Tongue (tissue), 2 donors: ENCODE results near the gene PTPRU. TPM values are rescaled to one million over a fixed set of nuclear protein-coding genes. Genes with fewer than 3 reads are reported as not detected.

Source experiments
- DNase-seq: peaks from one replicate; pipeline ENCODE4 v3.0.0-alpha.2; 2015
- total RNA-seq: library from RNA; depleted of rRNA; stranded (reverse); fragments of >200 nt; gene quantifications from one replicate; pipeline ENCODE4 v1.2.3, GENCODE V29; 2014

PTPRU gene
- total RNA-seq, 1 donor from 2014 or later, result 42.5 TPM

GRCh38 chr1:29317063-29317915 lies 81.0 kb downstream of the PTPRU start:
- DNase-seq, result no peak

GRCh38 chr1:29317916-29318530 lies 81.7 kb downstream of the PTPRU start:
- DNase-seq, result no peak

GRCh38 chr1:29318724-29319123 lies 82.4 kb downstream of the PTPRU start:
- DNase-seq, result no peak

GRCh38 chr1:29319300-29320110 lies 83.2 kb downstream of the PTPRU start:
- no peak for DNase-seq

- no peak for DNase-seq
Observed at GRCh38 chr1:29320156-29320940, 84.0 kb downstream of the PTPRU start.

GRCh38 chr1:29321176-29321575 lies 84.9 kb downstream of the PTPRU start:
- DNase-seq, result no peak

GRCh38 chr1:29322147-29322694 lies 85.9 kb downstream of the PTPRU start:
- DNase-seq, result no peak

GRCh38 chr1:29322861-29323585 lies 86.7 kb downstream of the PTPRU start:
- no peak for DNase-seq

- DNase-seq, result no peak
Observed at GRCh38 chr1:29323636-29324035, 87.3 kb downstream of the PTPRU start.

- DNase-seq, result no peak
Observed at GRCh38 chr1:29324202-29324601, 87.9 kb downstream of the PTPRU start.

GRCh38 chr1:29324771-29325351 lies 88.5 kb downstream of the PTPRU start:
- peak; percentile 53 for DNase-seq

GRCh38 chr1:29325675-29326074 lies 89.4 kb downstream of the PTPRU start:
- DNase-seq, result peak; percentile 22

- DNase-seq, result no peak
Observed at GRCh38 chr1:29326123-29326522, 89.8 kb downstream of the PTPRU start.

- no peak for DNase-seq
Observed at GRCh38 chr1:29327223-29327935, 91.1 kb downstream of the PTPRU start.

- DNase-seq, result no peak
Observed at GRCh38 chr1:29329022-29329775, 92.9 kb downstream of the PTPRU start.

- DNase-seq, result no peak
Observed at GRCh38 chr1:29330089-29330488, 93.8 kb downstream of the PTPRU start.

GRCh38 chr1:29330856-29331255 lies 94.5 kb downstream of the PTPRU start:
- DNase-seq, result no peak

GRCh38 chr1:29331309-29331708 lies 95.0 kb downstream of the PTPRU start:
- DNase-seq, result no peak

- DNase-seq, result no peak
Observed at GRCh38 chr1:29331729-29332128, 95.4 kb downstream of the PTPRU start.
